GM23248 (cell line): ENCODE data around the gene SNAP25.

Experiments used
- EZH2 ChIP-seq: fragments of 200-600 bp; sonication (generic); IDR thresholded peaks from 2 replicates; pipeline ENCODE4 v1.6.1; 2018; ENCODE audit warnings: antibody characterized with exemption, mild to moderate bottlenecking; ENCODE audit not compliant: insufficient read depth, poor library complexity, severe bottlenecking
- EZH2phosphoT487 ChIP-seq: fragments of 200-600 bp; sonication (generic); IDR thresholded peaks from 2 replicates; pipeline ENCODE4 v1.6.1; 2018; ENCODE audit warnings: antibody characterized with exemption, moderate library complexity, mild to moderate bottlenecking, low read depth; ENCODE audit not compliant: insufficient read depth

- TF ChIP-seq EZH2 (no peak), EZH2phosphoT487 (no peak)
Observed at GRCh38 chr20:10213526-10213925, 5.1 kb upstream of the SNAP25 start.
